ENCODE results near the gene FARP1.

The FARP1 gene

DNA sequence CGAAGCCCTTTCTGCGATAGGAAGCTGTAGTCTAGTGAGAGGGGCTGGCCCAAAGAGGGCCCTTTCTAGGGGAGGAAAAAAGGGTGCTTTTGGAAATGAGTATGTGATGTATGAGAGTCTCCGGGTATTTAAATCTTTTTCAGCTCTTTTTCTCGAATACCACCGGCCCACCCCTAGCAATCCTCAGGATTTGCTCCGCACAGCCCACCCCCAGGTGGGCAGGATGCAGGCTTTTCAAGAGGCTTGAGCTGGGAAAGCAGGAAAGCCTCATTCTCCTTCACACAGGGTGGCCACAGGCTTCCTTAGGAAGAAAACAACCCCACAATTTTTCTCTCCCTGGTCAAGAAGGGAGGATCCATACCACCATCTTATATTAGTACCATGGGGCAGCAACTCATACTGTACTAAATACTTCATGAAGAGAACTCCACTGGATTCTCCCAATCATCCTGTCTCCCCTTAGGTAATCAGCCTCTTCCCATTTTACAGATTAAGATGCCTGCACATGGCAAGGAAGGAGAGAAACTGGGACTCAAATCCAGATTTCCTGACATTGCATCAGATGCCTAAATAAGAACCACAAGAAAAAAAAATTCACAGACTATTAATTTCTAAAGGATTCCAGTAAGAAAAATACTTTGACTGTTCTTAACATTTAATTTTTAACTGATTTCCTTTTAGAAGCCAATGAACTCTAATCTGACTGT lies 349.6 kb downstream of the FARP1 start:
- no peak for DNase-seq

DNA sequence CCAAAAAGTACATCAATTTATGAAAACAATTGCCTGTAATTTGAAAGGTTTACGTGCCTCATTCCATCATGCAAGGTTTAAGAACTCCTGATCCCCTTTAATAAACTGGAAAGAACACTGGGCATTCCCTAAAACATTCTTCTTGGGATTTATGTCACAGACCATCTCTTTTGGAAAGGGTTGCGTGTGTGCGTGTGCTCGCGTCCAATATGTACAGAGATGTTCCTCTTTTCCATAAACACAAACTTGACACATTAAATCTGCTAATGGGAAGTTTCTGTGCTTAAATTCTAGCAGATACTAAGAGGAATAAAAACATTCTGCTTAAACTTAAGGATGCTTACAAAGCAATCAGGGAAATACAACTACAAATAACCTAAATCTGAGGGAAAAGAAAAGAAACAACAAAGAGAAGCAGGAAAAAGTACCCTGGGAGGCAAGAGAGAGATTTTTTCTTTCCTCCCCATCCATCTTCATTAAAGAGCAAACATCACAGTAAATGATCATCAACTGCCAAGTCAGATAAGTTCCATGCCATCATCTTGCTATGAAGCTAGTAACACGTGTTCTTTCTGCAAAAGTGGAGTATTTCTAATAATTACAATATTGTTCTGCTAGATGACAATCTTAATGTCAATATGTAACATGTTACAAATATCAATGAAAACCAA lies 350.3 kb downstream of the FARP1 start:
- no peak for DNase-seq

DNA sequence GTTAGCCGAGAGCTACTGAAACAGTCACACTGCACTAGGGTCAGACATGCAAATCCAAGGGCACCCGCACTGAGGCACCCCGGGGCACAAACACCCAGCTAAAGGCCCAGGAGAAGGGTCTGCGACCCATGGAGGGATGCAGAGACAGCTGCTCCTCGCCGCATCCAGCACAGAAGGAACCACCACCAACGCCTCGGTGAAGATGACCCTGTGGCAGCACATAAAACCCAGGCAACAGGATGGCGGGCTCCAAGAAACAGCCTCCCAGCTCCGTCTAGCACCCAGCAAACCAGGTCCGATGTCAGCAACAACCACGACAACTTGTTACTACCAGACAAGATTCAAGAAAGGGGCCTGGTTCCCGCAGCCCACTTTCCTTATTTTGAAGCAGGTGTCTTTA lies 351.9 kb downstream of the FARP1 start:
- DNase-seq: no peak

DNA sequence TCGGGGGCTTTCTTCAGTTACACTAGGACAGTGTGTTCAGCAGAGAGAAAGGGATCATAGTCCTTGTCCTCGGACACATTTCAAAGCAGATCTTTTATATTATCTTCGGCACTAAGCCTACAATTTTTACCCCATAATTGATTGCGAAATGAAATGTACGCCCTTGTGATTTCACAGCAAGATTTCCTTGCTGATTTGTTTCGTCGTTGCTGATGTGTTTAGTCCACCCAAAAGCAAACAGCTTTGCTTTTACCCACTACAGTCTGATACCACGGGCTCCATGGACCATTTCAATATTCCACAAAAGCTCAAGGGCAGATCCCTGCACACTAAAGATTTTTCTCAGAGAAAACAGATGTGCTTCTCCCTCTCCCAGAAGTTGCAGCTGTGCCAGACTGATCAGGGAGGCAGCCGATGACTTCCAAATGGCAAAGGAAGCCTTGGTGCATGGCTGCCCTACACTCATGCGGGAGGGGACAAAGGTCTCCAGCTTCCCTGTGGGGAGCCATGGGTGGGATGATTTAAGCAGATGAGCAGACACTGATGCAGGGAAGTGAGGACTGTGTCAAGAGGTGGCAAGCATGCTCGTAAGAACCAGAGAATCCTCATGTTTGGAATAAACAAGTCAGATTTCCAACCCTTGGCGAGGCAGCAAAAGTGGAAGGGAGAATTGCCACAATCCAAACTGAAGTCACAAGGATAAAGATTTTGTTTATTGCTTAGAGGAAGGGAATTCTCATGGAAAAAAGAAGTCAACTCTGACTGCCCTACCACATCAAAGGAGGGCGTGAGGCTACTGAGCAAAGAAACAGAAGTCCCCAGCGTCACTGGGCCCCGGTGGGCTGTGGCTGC lies 353.0 kb downstream of the FARP1 start:
- no peak for DNase-seq

GRCh38 chr13:98496479-98496791 lies 353.5 kb downstream of the FARP1 start:
- no peak for DNase-seq

- DNase-seq: no peak
These were observed 354.1 kb downstream of the FARP1 start for GRCh38 chr13:98496966-98497365.

- no peak for DNase-seq
These were observed 358.1 kb downstream of the FARP1 start for GRCh38 chr13:98500963-98501421.

DNA sequence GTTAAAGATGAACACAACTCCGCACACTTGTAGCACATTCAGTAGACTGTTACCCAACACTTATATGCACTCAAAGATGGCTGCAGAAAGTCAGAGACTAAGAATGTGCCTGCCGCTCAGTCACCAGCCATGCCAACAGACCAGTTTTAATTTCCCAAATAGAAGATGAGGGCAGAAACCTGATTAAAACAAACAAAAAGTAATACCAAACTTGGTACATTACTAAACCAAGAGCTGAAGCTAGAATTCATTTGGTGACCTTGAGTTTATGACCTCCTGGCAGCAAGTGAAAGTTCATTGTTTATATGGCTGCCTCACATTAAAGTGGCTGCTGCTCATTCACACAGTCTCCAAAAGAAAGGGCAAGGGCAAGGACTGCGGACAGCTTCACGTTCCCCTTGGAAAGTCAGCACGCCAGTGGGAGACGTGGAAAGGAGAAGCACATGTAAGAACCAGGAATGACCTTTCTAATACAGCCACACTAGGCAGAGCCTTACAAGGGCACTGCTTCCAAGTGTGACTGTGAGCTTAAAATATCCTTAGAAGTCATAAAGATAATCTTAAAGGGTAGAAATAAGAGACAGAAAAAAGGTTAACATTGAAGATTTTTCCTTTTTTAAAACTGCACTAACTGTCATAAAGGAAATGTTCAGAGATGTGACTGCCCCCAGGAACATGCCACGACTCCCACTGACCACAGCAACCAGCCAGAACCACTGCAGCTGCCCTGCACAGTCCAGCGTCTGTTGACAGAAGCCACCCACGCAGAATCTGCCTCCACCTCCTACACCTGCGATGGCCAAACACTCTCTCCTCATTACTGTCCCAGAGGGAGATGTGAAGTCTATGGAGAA lies 360.5 kb downstream of the FARP1 start:
- no peak for DNase-seq

DNA sequence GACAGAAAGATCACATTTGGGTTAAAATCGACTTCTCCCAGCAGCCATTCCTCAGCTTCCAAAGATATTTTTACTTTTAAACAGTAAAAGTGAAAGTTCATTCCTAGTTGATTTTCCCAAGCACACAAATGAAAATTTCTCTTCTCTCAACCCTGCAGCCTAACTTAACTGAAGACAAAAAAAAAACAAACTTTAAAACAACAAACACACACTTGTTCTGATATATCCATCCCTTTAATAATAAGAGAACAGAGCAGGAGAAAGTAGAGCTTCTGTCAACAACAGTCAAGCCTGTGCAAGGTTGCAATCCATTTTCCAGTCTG lies 361.1 kb downstream of the FARP1 start:
- no peak for DNase-seq

DNA sequence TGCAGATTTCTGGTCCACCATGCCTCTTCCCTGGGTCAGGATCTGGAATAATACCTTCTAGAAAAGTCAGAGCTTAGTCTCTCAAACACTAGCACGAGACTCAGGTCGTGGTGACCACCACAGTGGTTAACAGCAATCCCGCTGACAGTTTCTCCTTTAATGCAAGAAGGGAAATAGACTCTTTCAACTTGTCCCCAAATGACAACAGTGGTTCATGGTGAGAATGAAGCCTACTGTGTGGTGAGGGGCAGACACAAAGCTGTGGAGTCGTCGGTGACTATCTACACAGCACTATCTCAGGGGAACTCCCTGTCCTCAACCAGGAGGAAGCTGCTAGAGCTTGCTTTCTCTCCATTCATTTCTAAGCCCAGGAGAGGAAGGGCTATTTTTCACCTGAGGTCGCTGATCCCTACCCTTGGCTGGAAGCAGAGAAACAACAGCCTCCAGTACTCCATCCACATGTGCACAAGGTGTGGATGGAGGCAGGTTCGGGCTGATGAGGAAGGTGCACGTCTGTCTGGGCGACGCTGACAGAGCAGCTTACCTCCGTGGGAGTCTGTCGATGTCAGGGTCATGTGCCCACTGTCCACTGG lies 361.6 kb downstream of the FARP1 start:
- DNase-seq: no peak
